Ramos (cell line): ENCODE measurements around the gene TFAM.

Experiments used
- in situ Hi-C: fragments of 300-500 bp; cut with MboI; formaldehyde crosslinking; loops from one replicate; pipeline ENCODE4 v1.14.3; 2022; ENCODE audit warnings: low sequenced_read_pairs; ENCODE audit not compliant: unreplicated experiment

The TFAM gene

GRCh38 chr10:58431903-58432302 is 46.7 kb downstream of the TFAM start:
- in situ Hi-C loops = no loop called here

DNA sequence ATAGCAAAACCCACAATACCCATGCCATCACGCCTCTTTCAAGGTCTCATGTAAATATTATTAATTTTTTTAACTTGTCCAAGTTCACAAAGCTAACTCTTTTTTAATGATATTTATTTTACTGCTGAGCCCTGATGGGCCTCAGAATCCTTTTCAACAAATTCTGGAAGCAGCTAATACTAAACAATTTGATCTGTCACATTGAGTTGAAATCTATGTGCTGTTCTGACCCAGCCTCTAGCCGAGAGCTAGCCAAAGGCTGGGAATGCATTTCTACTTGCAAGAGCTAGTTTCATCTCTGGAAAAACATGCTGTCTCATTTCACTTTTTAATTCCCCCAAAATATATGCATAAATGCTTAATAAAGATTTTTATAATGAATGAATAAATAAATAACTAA is 47.9 kb downstream of the TFAM start:
- in situ Hi-C loops = no loop called here

- in situ Hi-C loops = no loop called here
These were observed 48.4 kb downstream of the TFAM start for GRCh38 chr10:58433571-58433970.

DNA sequence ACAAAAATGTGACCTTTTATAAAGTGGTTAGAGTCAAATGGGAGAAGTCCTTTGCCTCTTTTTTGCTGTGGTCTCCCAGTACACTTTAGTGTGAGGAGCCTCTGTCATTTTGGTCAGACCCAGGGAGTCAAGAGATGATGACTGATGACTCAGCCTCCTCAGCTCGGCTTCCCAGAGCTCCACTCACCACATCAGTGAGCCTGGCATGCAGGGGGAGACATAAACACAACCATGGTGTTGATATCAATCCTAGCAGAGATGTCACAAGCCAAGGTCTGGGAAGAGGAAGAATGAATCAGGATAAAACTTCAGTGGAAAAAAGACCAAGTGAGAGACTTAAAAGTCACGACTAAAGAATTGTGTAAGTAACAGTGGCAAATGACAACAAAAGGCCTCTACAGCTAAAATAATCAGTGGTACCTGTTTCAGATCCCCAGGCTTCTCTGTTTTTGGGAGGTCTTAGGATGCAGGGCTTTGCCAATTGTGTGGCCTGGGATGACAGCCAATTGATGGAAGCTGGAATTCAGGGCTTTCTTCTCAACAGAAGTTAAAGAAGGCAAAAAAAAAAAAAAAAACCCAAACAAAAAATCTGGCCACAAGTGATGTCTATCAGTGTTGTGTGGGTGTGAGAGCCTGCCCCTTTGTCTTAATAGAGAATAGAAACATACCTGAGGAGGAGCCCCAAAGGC is 50.2 kb downstream of the TFAM start:
- in situ Hi-C loops = no loop called here

DNA sequence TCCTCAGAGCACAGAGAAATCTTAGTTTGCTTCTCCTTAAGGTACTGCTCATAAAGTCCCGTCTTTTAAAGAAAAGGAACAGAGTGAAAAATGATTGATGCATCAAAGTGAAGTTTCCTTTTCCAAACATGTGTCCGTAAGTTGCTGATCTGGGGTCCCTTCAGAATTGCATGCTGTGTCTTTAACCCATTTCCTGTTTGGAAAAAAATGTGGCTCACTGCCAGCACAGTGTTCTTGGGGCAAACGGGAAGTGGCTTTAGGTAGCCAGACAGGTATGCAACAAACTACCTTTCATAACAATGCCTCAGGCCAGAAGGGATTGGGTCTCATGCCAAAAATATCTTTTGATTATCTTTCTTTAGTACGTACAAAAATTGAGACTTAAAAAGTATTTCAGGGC is 50.9 kb downstream of the TFAM start:
- in situ Hi-C loops = no loop called here

DNA sequence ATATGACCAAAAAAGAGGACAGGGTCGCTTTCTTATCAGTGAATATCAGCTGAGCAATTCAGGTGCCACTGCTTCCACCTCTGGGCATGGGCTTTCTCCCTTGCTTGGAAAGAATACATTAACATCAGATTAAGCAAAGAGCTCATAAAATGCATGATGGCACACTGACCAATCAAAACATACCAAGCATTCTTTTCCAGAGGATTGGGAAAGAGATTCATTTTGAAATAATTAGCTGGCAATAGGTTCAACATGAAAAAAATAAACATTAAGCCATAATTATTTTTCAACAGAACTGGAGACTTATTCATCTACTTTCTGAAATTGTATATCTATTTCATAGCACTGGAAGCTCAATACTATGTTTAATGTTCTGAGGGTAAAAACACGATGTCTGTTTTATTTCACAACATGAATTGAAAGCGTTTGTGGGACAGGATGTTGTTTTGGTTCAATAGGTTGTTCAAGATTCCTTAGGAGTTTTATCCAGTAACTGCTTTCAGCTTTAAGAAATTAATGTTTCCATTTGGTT is 53.2 kb downstream of the TFAM start:
- in situ Hi-C loops = no loop called here

DNA sequence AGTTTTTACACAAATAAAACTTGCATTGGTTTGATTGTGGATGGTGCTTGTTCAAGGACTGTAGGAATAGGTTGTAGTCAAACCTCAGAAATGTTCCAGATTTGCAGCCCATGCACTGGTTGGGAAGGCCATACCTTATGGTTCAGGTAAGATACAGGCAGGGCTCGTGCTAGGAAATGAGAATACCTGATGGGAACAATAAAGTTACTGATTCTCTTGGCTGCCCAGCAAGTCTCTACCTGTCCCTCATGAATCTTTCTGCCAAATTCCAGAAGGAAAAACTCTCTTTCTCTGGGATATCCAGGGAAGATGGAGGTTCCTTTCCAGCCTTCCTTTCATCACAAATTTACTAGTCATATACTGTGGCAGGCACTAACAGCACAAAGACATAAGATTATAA is 53.8 kb downstream of the TFAM start:
- in situ Hi-C loops = no loop called here

- in situ Hi-C loops = no loop called here
These were observed 54.6 kb downstream of the TFAM start for GRCh38 chr10:58439632-58440364.

DNA sequence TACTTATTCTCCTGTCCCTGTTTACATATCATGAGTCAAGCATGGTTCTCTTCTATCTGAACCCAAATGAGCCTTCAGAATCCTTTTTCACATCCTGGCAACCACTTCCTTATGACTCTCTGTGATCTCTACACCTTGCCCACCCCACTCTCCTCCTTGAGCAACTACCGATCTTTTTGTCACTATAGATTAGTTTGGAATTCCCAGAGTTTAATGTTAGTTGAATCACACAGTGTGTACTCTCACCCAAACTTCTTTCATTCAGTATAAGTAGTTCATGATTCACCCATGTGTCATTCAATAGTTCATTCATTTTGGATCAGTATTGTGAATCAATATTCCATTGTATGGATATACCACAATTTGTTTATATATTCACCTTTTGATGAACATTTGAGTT is 55.3 kb downstream of the TFAM start:
- in situ Hi-C loops = no loop called here

DNA sequence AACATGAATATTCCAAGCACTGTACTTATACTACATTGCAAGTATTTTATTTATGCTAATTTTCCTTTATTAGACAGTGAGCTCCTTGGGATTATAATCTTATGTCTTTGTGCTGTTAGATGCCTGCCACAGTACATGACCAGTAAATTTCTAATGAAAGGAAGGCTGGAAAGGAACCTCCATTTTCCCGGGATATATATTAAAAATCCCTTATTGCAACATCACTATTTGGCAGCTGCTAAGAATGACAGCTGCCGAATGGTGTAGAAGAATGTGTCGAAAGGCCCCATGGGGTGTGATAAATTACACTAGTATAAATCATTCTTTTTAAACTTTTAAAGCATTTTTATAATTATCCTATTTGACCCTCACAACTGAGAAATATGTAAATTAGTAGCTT is 59.1 kb downstream of the TFAM start:
- in situ Hi-C loops = no loop called here

- in situ Hi-C loops = no loop called here
These were observed 59.7 kb downstream of the TFAM start for GRCh38 chr10:58444876-58445275.

DNA sequence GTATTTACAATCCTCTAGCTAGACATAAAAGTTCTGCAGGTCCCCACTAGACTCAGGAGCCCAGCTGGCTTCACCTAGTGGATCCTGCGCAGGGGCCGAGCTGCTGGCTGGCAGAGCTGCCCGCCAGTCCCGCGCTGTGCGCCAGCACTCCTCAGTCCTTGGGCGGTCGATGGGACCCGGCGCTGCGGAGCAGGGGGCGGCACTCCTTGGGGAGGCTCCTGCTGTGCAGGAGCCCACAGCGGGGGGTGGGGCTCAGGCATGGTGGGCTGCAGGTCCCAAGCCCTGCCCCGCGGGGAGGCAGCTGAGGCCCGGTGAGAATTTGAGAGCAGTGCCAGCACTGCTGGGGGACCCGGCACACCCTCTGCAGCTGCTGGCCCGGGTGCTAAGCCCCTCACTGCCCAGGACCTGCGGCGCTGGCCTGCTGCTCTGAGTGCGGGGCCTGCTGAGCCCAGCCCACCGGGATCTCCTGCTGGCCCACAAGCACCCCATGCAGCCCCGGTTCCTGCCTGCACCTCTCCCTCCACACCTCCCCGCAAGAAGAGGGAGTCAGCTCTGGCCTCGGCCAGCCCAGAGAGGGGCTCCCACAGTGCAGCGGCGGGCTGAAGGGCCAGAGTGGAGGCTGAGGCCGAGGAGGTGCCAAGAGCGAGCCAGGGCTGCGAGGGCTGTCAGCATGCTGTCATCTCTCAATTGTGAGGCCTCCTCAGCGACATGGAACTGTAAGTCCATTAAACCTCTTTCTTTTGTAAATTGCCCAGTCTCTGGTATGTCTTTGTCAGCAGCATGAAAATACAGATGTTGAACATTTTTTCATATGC is 63.1 kb downstream of the TFAM start:
- in situ Hi-C loops = no loop called here
